Measurements from ENCODE around the gene CATSPERZ. TPM values are rescaled to one million over a fixed set of nuclear protein-coding genes. Genes with fewer than 3 reads are reported as not detected.

CATSPERZ gene
- total and polyA plus RNA-seq, 2 of the 13 experiments (the other 11 are each of a cell fraction or from before 2014, with no cell fraction given), result 0.22 to 0.48 TPM

DNA sequence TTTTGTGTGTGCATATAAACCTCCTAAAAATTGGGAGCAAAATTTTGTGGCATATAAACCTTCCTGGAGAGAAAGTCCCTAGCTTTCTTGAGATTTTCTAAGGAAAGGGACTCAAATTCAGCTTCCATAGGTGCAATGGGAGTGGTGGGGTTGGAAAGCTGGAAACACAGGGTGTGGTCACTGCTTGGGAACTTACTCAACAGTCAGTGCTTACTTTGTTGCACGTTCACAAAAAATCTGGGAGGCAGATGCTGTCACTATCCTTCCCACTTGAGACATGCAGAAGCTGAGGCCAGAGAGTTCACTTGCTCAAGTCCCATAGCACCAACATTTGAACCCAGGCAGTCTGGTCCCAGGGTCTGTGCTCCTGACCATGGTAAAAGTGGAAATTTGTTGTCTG, 3.9 kb upstream of the CATSPERZ start (continued):
- no peak for TF ChIP-seq ZNF674 (CRISPR knock-in tag; IDR thresholded peaks at IDR 0.05; ENCODE audit: low read depth)
- no peak for TF ChIP-seq ZNF350 (CRISPR knock-in tag; IDR thresholded peaks at IDR 0.05; ENCODE audit: borderline replicate concordance, low read depth)
- TF ChIP-seq ZNF607 (CRISPR knock-in tag; IDR thresholded peaks at IDR 0.05; ENCODE audit: borderline replicate concordance), result no peak
- no peak for TF ChIP-seq MATR3 (CRISPR knock-in tag; IDR thresholded peaks at IDR 0.05)
- TF ChIP-seq JARID2 (CRISPR knock-in tag; IDR thresholded peaks at IDR 0.05; ENCODE audit: insufficient replicate concordance), result no peak

DNA sequence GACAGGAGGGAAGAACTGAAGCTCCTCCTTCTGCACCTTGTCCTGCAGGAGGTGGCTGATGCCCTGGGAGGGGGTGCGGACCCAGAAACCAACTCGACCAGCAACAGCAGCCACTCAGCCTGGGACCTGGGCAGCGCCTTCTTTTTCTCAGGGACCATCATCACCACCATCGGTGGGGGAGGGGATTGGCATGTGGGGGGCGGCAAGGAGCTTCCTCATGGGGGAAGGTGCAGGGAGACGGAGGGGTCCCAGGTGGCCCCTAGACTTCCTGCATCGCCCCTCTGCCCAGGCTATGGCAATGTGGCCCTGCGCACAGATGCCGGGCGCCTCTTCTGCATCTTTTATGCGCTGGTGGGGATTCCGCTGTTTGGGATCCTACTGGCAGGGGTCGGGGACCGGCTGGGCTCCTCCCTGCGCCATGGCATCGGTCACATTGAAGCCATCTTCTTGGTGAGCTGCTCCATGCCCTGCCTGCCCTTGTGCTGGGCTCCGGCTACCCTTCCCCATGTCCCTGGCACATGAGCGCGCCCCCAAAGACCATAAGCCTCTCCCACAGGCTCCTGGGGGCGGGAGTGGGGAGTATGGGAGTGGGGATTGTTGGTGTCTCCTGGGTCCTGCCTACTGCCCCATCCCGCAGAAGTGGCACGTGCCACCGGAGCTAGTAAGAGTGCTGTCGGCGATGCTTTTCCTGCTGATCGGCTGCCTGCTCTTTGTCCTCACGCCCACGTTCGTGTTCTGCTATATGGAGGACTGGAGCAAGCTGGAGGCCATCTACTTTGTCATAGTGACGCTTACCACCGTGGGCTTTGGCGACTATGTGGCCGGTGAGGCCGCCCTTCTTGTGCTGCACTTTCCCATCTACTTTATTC, 3.1 kb upstream of the CATSPERZ start:
- H2AFZ ChIP-seq (ENCODE audit: low read length), result no peak overlapping the region
- ChIA-PET CTCF (ENCODE audit: low intra/inter-chr PET ratio, low total read pairs) (no interaction called here), POLR2A (no interaction called here)
- DNase-seq (ENCODE audit: low spot score) (no peak), ATAC-seq (no peak), FAIRE-seq (no peak)
- no peak overlapping the region for H3K4me2 ChIP-seq (ENCODE audit: low read depth, low read length)
- H3K9ac ChIP-seq (ENCODE audit: insufficient read depth, low read depth, low read length), result no peak overlapping the region
- H3K9me3 ChIP-seq (ENCODE audit: low read length), result no peaks in the 10 kb centered on the region
- intact Hi-C loops (cut with micrococcal nuclease; ENCODE audit: unreplicated experiment), result no loop called here
- H4K20me1 ChIP-seq (ENCODE audit: insufficient read depth, low read length), result 0 out of 2 replicates have a peak, but pooled peaks cover 5% of the 10 kb centered on the region
- peaks cover 35 to 84% of the 10 kb centered on the region in 2 experiments for H3K27me3 ChIP-seq (ENCODE audit: control insufficient read depth in 1 of 2, insufficient read depth in 2 of 2, low read length in 2 of 2)
- H3K36me3 ChIP-seq (replicated peaks in 1 of 2; ENCODE audit: control insufficient read depth in 1 of 2, insufficient read depth in 2 of 2, low read length in 2 of 2), result no peaks in the 10 kb centered on the region
- no TSS peak for BruUV-seq (replicated peaks)
- in situ Hi-C loops (cut with HindIII; ENCODE audit: extremely low pct_ligation_motif_present, low pct_unique_long_range_greater_than_20kb), result no loop called here
- peaks cover 24% of the 10 kb centered on the region for H3K4me1 ChIP-seq (ENCODE audit: insufficient read depth, low read length)
- 29% methylated on average over 19 of the region's 34 CpGs for WGBS (ENCODE audit: low lambda C conversion rate)
- TF ChIP-seq EHMT2 (IDR thresholded peaks at IDR 0.05; ENCODE audit: borderline replicate concordance, low read depth, low read length), result no peak
- TF ChIP-seq BHLHE40 (IDR thresholded peaks at IDR 0.05; ENCODE audit: low read length), result peak; percentile 39; the same call in 1 of the 2 replicates
- TF ChIP-seq, protein P1, sequence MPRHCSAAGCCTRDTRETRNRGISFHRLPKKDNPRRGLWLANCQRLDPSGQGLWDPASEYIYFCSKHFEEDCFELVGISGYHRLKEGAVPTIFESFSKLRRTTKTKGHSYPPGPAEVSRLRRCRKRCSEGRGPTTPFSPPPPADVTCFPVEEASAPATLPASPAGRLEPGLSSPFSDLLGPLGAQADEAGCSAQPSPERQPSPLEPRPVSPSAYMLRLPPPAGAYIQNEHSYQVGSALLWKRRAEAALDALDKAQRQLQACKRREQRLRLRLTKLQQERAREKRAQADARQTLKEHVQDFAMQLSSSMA (CRISPR knock-in tag; IDR thresholded peaks at IDR 0.05), result no peak
- TF ChIP-seq ZNF407 (CRISPR knock-in tag; IDR thresholded peaks at IDR 0.05; ENCODE audit: not compliant biosample characterization), result no peak
- no peak overlapping the region for H3K4me3 ChIP-seq (replicated peaks in 1 of 3; ENCODE audit: insufficient read depth in 1 of 3, low read depth in 2 of 3, low read length in 3 of 3)
- no peak overlapping the region for H3K27ac ChIP-seq (ENCODE audit: extremely low read length, insufficient read depth, low read length)
- H3K79me2 ChIP-seq (ENCODE audit: insufficient read depth, low read length), result no peaks in the 10 kb centered on the region

Data from HepG2 (cell line).